SKM-1 (cell line): Measurements from ENCODE around the gene ADAMTS7.
"Not testable (repeated sequence)": the region's sequence is repeated elsewhere in the genome, so short reads cannot be mapped to it uniquely, and the experiment has no call there.

Experiments used
- DNase-seq: peaks from one replicate; lab custom pipeline; 2025; ENCODE audit not compliant: unreplicated experiment; lab: John Stamatoyannopoulos, UW

Gene ADAMTS7

GRCh38 chr15:78755900-78756591 lies 55.2 kb downstream of the ADAMTS7 start:
- not testable (repeated sequence) for DNase-seq

GRCh38 chr15:78754637-78755280 lies 56.5 kb downstream of the ADAMTS7 start:
- not testable (repeated sequence) for DNase-seq

GRCh38 chr15:78753751-78754535 lies 57.3 kb downstream of the ADAMTS7 start:
- DNase-seq: not testable (repeated sequence)

GRCh38 chr15:78753359-78753659 lies 58.0 kb downstream of the ADAMTS7 start:
- not testable (repeated sequence) for DNase-seq

- no peak for DNase-seq
These were observed 58.5 kb downstream of the ADAMTS7 start for GRCh38 chr15:78752492-78753358.

GRCh38 chr15:78751602-78751979 lies 59.7 kb downstream of the ADAMTS7 start:
- no peak for DNase-seq

- DNase-seq: peak; percentile 73
These were observed 60.2 kb downstream of the ADAMTS7 start for GRCh38 chr15:78750974-78751601.

GRCh38 chr15:78750566-78750965 lies 60.7 kb downstream of the ADAMTS7 start:
- no peak for DNase-seq

GRCh38 chr15:78749831-78750230 lies 61.4 kb downstream of the ADAMTS7 start:
- no peak for DNase-seq

GRCh38 chr15:78747877-78748276 lies 63.4 kb downstream of the ADAMTS7 start:
- DNase-seq: not testable (repeated sequence)

GRCh38 chr15:78741674-78742073 lies 69.6 kb downstream of the ADAMTS7 start:
- not testable (repeated sequence) for DNase-seq

GRCh38 chr15:78740904-78741274 lies 70.4 kb downstream of the ADAMTS7 start:
- no peak for DNase-seq

GRCh38 chr15:78739996-78740903 lies 71.0 kb downstream of the ADAMTS7 start:
- peak; percentile 69 for DNase-seq

GRCh38 chr15:78739206-78739605 lies 72.1 kb downstream of the ADAMTS7 start:
- DNase-seq: no peak

- DNase-seq: not testable (repeated sequence)
These were observed 73.2 kb downstream of the ADAMTS7 start for GRCh38 chr15:78737931-78738558.

GRCh38 chr15:78737187-78737820 lies 74.0 kb downstream of the ADAMTS7 start:
- no peak for DNase-seq

GRCh38 chr15:78736286-78736685 lies 75.0 kb downstream of the ADAMTS7 start:
- DNase-seq: not testable (repeated sequence)

- DNase-seq: no peak
These were observed 76.7 kb downstream of the ADAMTS7 start for GRCh38 chr15:78734451-78735064.
